SJSA1 (cell line): ENCODE results near the gene JAKMIP2. TPM values are rescaled to one million over a fixed set of nuclear protein-coding genes. Genes with fewer than 3 reads are reported as not detected.

Source experiments
- DNase-seq, 2 experiments: peaks; one replicate each; pipeline ENCODE4 v3.0.0-alpha.2; 2015 to 2020; ENCODE audit warnings: low spot score in 2 of 2, low read depth in 1 of 2
- H3K27ac ChIP-seq: fragments of 250-450 bp; sonication (Bioruptor Pico); 2 replicates; pipeline ENCODE4 v1.5.1; 2020; ENCODE audit warnings: mild to moderate bottlenecking, moderate library complexity
- H3K27me3 ChIP-seq: fragments of 250-450 bp; sonication (Bioruptor Pico); replicated peaks from 2 replicates; pipeline ENCODE4 v1.5.1; 2020; ENCODE audit warnings: mild to moderate bottlenecking, moderate library complexity
- H3K36me3 ChIP-seq: fragments of 250-450 bp; sonication (Bioruptor Pico); 2 replicates; pipeline ENCODE4 v1.5.1; 2020; ENCODE audit warnings: mild to moderate bottlenecking
- H3K4me1 ChIP-seq: fragments of 250-450 bp; sonication (Bioruptor Pico); replicated peaks from 2 replicates; pipeline ENCODE4 v1.6.1; 2021; ENCODE audit warnings: mild to moderate bottlenecking
- H3K4me3 ChIP-seq: fragments of 250-450 bp; sonication (Bioruptor Pico); 2 replicates; pipeline ENCODE4 v1.5.1; 2020; ENCODE audit warnings: mild to moderate bottlenecking
- H3K9me3 ChIP-seq: fragments of 250-450 bp; sonication (Bioruptor Pico); replicated peaks from 2 replicates; pipeline ENCODE4 v1.5.1; 2020; ENCODE audit warnings: mild to moderate bottlenecking
- total RNA-seq: library from RNA; depleted of rRNA; stranded (reverse); fragments of >200 nt; shearing (Covaris generic); gene quantifications from 2 replicates; pipeline ENCODE4 v1.2.3, GENCODE V29; 2014

JAKMIP2 gene
- total RNA-seq, 1 experiment from 2014 or later: 0.79 TPM

- Histone ChIP-seq H3K4me3 (no peak overlapping the region), H3K36me3 (no peaks in the 10 kb centered on the region), H3K4me1 (no peaks in the 10 kb centered on the region), H3K9me3 (no peaks in the 10 kb centered on the region), H3K27ac (no peak overlapping the region), H3K27me3 (no peaks in the 10 kb centered on the region)
- no peak for DNase-seq
Measured at GRCh38 chr5:147748590-147748989, 33.9 kb downstream of the JAKMIP2 start.

- no peak for DNase-seq
- H3K4me3 ChIP-seq: no peak overlapping the region
- no peaks in the 10 kb centered on the region for H3K27me3 ChIP-seq
- no peaks in the 10 kb centered on the region for H3K36me3 ChIP-seq
- H3K9me3 ChIP-seq: no peaks in the 10 kb centered on the region
- no peaks in the 10 kb centered on the region for H3K4me1 ChIP-seq
- no peak overlapping the region for H3K27ac ChIP-seq
Measured at GRCh38 chr5:147746986-147747385, 35.5 kb downstream of the JAKMIP2 start.

- H3K4me1 ChIP-seq: no peaks in the 10 kb centered on the region
- no peak for DNase-seq
Measured at GRCh38 chr5:147743678-147744374, 38.7 kb downstream of the JAKMIP2 start.

GRCh38 chr5:147743012-147743411 lies 39.5 kb downstream of the JAKMIP2 start:
- 0 out of 2 replicates have a peak, but pooled peaks cover 4% of the 10 kb centered on the region for H3K27me3 ChIP-seq
- H3K36me3 ChIP-seq: no peaks in the 10 kb centered on the region
- no peak overlapping the region for H3K4me3 ChIP-seq
- DNase-seq: no peak
- no peaks in the 10 kb centered on the region for H3K9me3 ChIP-seq
- no peak overlapping the region for H3K27ac ChIP-seq
- no peaks in the 10 kb centered on the region for H3K4me1 ChIP-seq

More at GRCh38 chr5:147743678-147744374, 38.7 kb downstream of the JAKMIP2 start:
- Histone ChIP-seq H3K27me3 (0 out of 2 replicates have a peak, but pooled peaks cover 4% of the 10 kb centered on the region), H3K27ac (no peak overlapping the region), H3K36me3 (no peaks in the 10 kb centered on the region), H3K9me3 (no peaks in the 10 kb centered on the region), H3K4me3 (no peak overlapping the region)

- DNase-seq: no peak
Measured at GRCh38 chr5:147742151-147742550, 40.4 kb downstream of the JAKMIP2 start.

GRCh38 chr5:147740864-147741263 lies 41.7 kb downstream of the JAKMIP2 start:
- Histone ChIP-seq H3K9me3 (no peaks in the 10 kb centered on the region), H3K4me3 (no peak overlapping the region), H3K27ac (no peak overlapping the region), H3K27me3 (0 out of 2 replicates have a peak, but pooled peaks cover 4% of the 10 kb centered on the region), H3K4me1 (no peaks in the 10 kb centered on the region), H3K36me3 (no peaks in the 10 kb centered on the region)
- no peak for DNase-seq

More at GRCh38 chr5:147742151-147742550, 40.4 kb downstream of the JAKMIP2 start:
- Histone ChIP-seq H3K4me1 (no peaks in the 10 kb centered on the region), H3K27ac (no peak overlapping the region), H3K4me3 (no peak overlapping the region), H3K27me3 (0 out of 2 replicates have a peak, but pooled peaks cover 4% of the 10 kb centered on the region), H3K9me3 (no peaks in the 10 kb centered on the region), H3K36me3 (no peaks in the 10 kb centered on the region)

GRCh38 chr5:147737921-147738320 lies 44.6 kb downstream of the JAKMIP2 start:
- Histone ChIP-seq H3K9me3 (no peaks in the 10 kb centered on the region), H3K27me3 (0 out of 2 replicates have a peak, but pooled peaks cover 4% of the 10 kb centered on the region), H3K4me1 (no peaks in the 10 kb centered on the region), H3K4me3 (no peak overlapping the region), H3K36me3 (no peaks in the 10 kb centered on the region), H3K27ac (no peak overlapping the region)
- DNase-seq: no peak

- Histone ChIP-seq H3K36me3 (no peaks in the 10 kb centered on the region), H3K9me3 (no peaks in the 10 kb centered on the region)
- no peak for DNase-seq
Measured at GRCh38 chr5:147735621-147736125, 46.9 kb downstream of the JAKMIP2 start.

GRCh38 chr5:147734894-147735293 lies 47.6 kb downstream of the JAKMIP2 start:
- H3K4me3 ChIP-seq: no peak overlapping the region
- no peaks in the 10 kb centered on the region for H3K4me1 ChIP-seq
- H3K36me3 ChIP-seq: no peaks in the 10 kb centered on the region
- no peak overlapping the region for H3K27ac ChIP-seq
- no peaks in the 10 kb centered on the region for H3K27me3 ChIP-seq
- no peak for DNase-seq
- H3K9me3 ChIP-seq: no peaks in the 10 kb centered on the region

More at GRCh38 chr5:147735621-147736125, 46.9 kb downstream of the JAKMIP2 start:
- H3K4me1 ChIP-seq: no peaks in the 10 kb centered on the region
- no peaks in the 10 kb centered on the region for H3K27me3 ChIP-seq
- H3K27ac ChIP-seq: no peak overlapping the region
- no peak overlapping the region for H3K4me3 ChIP-seq

- Histone ChIP-seq H3K27ac (no peak overlapping the region), H3K4me3 (no peak overlapping the region), H3K9me3 (no peaks in the 10 kb centered on the region), H3K36me3 (no peaks in the 10 kb centered on the region), H3K27me3 (no peaks in the 10 kb centered on the region; the same call in 1 of the 2 replicates), H3K4me1 (no peaks in the 10 kb centered on the region)
- no peak for DNase-seq
Measured at GRCh38 chr5:147733075-147733474, 49.5 kb downstream of the JAKMIP2 start.

- H3K36me3 ChIP-seq: no peaks in the 10 kb centered on the region
- H3K4me1 ChIP-seq: no peaks in the 10 kb centered on the region
- H3K9me3 ChIP-seq: no peaks in the 10 kb centered on the region
- no peaks in the 10 kb centered on the region; the same call in 1 of the 2 replicates for H3K27me3 ChIP-seq
- DNase-seq: no peak
- no peak overlapping the region for H3K4me3 ChIP-seq
- H3K27ac ChIP-seq: no peak overlapping the region
Measured at GRCh38 chr5:147732291-147732883, 50.1 kb downstream of the JAKMIP2 start.

- H3K27ac ChIP-seq: no peak overlapping the region
- no peak for DNase-seq
- no peaks in the 10 kb centered on the region for H3K4me1 ChIP-seq
- no peaks in the 10 kb centered on the region; the same call in 1 of the 2 replicates for H3K27me3 ChIP-seq
- no peaks in the 10 kb centered on the region for H3K9me3 ChIP-seq
- H3K4me3 ChIP-seq: no peak overlapping the region
- H3K36me3 ChIP-seq: no peaks in the 10 kb centered on the region
Measured at GRCh38 chr5:147731431-147732290, 50.9 kb downstream of the JAKMIP2 start.

GRCh38 chr5:147727200-147727599 lies 55.3 kb downstream of the JAKMIP2 start:
- no peaks in the 10 kb centered on the region for H3K4me1 ChIP-seq
- no peak overlapping the region for H3K27ac ChIP-seq
- no peaks in the 10 kb centered on the region; the same call in 1 of the 2 replicates for H3K27me3 ChIP-seq
- no peak overlapping the region for H3K4me3 ChIP-seq
- DNase-seq: no peak
- no peaks in the 10 kb centered on the region for H3K9me3 ChIP-seq
- no peaks in the 10 kb centered on the region for H3K36me3 ChIP-seq
